ENCODE measurements around the gene ASF1B. TPM values are rescaled to one million over a fixed set of nuclear protein-coding genes. Genes with fewer than 3 reads are reported as not detected.
A peak's percentile ranks its signal among the peaks of the same experiment; 100 is the strongest.

Gene ASF1B
- total RNA-seq, 1 donor from 2014 or later, result 2.0 TPM

GRCh38 chr19:14116525-14116917 lies 19.9 kb downstream of the ASF1B start:
- ATAC-seq (no peak), DNase-seq (ENCODE audit: missing footprints) (no peak)
- intact Hi-C loops (cut with DNase I), result loop anchor here (5.0 kb wide), 1 partner anchor 34 kb away; no protein-coding TSS in a partner anchor

GRCh38 chr19:14115756-14116155 lies 20.6 kb downstream of the ASF1B start:
- no peak for ATAC-seq
- no peak for DNase-seq (ENCODE audit: missing footprints)
- intact Hi-C loops (cut with DNase I), result loop anchor here (5.0 kb wide), 1 partner anchor 33 kb away; no protein-coding TSS in a partner anchor

DNA sequence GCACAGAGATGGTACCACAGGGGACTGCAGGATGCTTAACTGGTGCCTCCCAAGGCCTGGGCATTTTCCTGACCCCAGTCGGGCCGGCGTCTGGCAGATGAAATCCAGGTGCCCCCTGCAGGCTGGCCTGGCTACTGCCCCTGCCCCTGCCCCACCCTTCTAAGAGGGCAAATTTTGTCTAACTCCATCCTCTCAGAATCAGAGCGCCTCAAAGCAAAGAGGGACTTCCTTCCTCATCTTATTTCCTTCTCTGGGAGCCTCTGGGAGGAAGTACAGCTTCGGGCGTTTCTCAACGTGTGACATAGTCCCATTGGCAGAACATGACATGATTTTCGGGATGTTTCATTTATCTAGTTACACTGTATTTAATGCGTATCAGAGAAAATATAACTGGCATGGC lies 21.5 kb downstream of the ASF1B start:
- peak; percentile 83 for DNase-seq (ENCODE audit: missing footprints)
- intact Hi-C loops (cut with DNase I), result loop anchor here (5.0 kb wide), 1 partner anchor 33 kb away; no protein-coding TSS in a partner anchor
- no peak for ATAC-seq

GRCh38 chr19:14114439-14114838 lies 21.9 kb downstream of the ASF1B start:
- no peak for ATAC-seq
- no peak for DNase-seq (ENCODE audit: missing footprints)
- intact Hi-C loops (cut with DNase I), result no loop called here

- DNase-seq (ENCODE audit: missing footprints), result no peak
- no peak for ATAC-seq
- intact Hi-C loops (cut with DNase I), result loop anchor here (2.0 kb wide), 1 partner anchor 23 kb away; the partner anchor contains the start of gene SAMD1
Measured at GRCh38 chr19:14113762-14114414, 22.5 kb downstream of the ASF1B start.

DNA sequence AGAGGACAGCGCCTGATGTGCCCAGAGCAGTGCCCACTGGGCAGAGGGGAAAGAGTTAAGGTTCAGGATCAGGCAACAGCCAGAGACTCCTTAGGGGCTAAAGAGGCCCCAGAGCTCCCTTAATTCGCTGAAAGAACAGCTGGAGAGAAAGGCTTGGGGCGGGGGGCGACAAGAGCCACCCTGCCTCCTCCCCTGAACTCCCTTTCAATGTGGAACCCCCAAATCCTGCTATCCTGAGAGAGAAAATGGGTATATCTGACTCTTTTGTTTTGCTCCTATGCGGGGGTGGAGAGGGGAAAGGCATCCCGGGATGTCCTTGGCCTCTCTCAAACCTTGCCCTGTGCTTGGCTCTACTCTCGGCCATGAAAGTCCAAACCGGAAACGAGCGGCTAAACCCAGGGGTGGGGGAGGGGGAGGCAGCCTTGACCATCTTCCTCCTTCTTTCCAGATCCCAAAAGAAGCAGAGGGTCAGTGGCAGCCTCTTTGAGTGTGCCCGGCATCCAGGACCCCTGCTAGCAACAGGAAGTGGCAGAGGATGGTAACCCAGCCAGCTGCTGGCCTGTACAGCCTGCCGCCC lies 23.5 kb downstream of the ASF1B start:
- ATAC-seq (peak; percentile 21), DNase-seq (ENCODE audit: missing footprints) (peak; percentile 61)
- intact Hi-C loops (cut with DNase I), result loop anchor here (2.0 kb wide), 1 partner anchor 22 kb away; the partner anchor contains the start of gene SAMD1

- intact Hi-C loops (cut with DNase I), result loop anchor here (2.0 kb wide), 1 partner anchor 21 kb away; the partner anchor contains the start of gene SAMD1
- peak; percentile 23 for ATAC-seq
- peak; percentile 76 for DNase-seq (ENCODE audit: missing footprints)
Measured at GRCh38 chr19:14112051-14112808, 24.2 kb downstream of the ASF1B start.

DNA sequence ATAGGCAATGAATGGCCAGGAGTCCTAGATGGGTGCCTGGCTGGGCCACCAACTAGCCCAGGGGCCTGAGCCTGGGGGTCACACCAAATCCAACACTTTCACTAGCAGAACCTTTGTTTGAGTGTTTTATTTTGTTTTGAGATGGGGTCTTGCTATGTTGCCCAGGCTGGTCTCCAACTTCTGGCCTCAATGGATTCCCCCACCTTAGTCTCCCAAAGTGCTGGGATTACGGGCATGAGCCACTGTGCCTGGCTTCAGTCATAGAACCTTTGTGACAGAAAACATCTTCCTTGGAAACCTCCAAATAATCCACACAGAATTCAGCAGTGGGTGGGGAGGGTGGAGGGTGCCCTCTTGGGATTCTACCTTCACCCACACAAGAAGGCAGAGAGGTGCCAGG lies 24.9 kb downstream of the ASF1B start:
- DNase-seq (ENCODE audit: missing footprints) (no peak), ATAC-seq (no peak)
- intact Hi-C loops (cut with DNase I), result no loop called here

- ATAC-seq, result no peak
- peak; percentile 46 for DNase-seq (ENCODE audit: missing footprints)
- intact Hi-C loops (cut with DNase I), result no loop called here
Measured at GRCh38 chr19:14110650-14111049, 25.7 kb downstream of the ASF1B start.

- intact Hi-C loops (cut with DNase I), result no loop called here
- ATAC-seq (peak; percentile 88), DNase-seq (ENCODE audit: missing footprints) (peak; percentile 81)
Measured at GRCh38 chr19:14107581-14108461, 28.6 kb downstream of the ASF1B start.

GRCh38 chr19:14106840-14107239 lies 29.5 kb downstream of the ASF1B start:
- peak; percentile 56 for ATAC-seq
- DNase-seq (ENCODE audit: missing footprints), result peak; percentile 72
- intact Hi-C loops (cut with DNase I), result no loop called here

GRCh38 chr19:14105680-14106079 lies 30.7 kb downstream of the ASF1B start:
- no peak for DNase-seq (ENCODE audit: missing footprints)
- no peak for ATAC-seq
- intact Hi-C loops (cut with DNase I), result no loop called here

GRCh38 chr19:14103310-14103709 lies 33.1 kb downstream of the ASF1B start:
- ATAC-seq (no peak), DNase-seq (ENCODE audit: missing footprints) (peak; percentile 65)
- intact Hi-C loops (cut with DNase I), result no loop called here

DNA sequence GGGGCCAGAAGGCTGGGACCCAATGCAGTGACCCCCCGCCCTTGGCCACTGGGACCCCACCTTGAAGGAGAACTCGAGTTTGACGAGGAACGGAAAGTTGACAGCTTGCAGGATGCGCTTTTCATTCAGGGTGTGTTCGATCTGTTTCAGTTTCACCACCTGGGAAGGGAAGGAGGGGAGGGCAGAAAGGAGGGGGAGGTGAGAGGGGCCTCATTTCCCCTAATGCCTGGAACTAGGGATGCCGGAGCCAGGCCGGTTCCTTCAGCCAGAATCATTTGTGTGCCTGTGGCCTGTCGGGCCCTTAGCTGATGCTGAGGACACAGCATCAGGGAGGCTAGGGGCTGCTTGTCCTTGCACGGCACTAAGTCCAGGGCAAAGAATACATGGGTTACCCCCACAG lies 33.6 kb downstream of the ASF1B start:
- intact Hi-C loops (cut with DNase I), result no loop called here
- peak; percentile 23 for DNase-seq (ENCODE audit: missing footprints)
- no peak for ATAC-seq

GRCh38 chr19:14102102-14102696 lies 34.2 kb downstream of the ASF1B start:
- DNase-seq (ENCODE audit: missing footprints) (peak; percentile 60), ATAC-seq (no peak)
- intact Hi-C loops (cut with DNase I), result no loop called here

DNA sequence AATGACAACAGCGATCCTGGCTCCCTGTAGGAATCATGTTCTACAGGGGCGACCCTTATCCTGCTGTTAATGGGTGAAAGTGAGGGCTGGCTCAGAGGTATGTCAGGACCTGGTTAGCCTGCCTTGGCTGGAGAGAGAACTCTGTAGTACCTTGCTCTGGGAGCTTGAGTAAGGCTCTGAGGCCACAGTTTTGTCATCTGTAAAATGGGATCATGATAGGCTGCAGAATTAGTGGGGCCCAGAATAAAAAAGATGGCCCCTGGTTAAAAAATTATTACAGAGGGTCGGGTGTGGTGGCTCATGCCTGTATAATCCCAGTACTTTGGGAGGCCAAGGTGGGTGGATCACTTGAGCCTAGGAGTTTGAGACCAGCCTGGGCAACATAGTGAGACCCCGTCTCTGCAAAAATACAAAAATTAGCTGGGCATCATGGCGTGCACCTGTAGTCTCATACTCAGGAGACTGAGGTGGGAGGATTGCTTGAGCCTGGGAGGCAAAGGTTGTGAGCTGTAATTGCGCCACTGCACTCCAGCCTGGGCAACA lies 35.3 kb downstream of the ASF1B start:
- DNase-seq (ENCODE audit: missing footprints) (no peak), ATAC-seq (no peak)
- intact Hi-C loops (cut with DNase I), result no loop called here

- DNase-seq (ENCODE audit: missing footprints) (no peak), ATAC-seq (no peak)
- intact Hi-C loops (cut with DNase I), result no loop called here
Measured at GRCh38 chr19:14097532-14098151, 38.7 kb downstream of the ASF1B start.
